Medulla oblongata (tissue), 1 donor: ENCODE results near the gene CCDC28A.

ENCODE experiments used
- DNase-seq: peaks from one replicate; pipeline ENCODE4 v3.0.0-alpha.2; 2015; ENCODE audit errors: extremely low spot score

The CCDC28A gene

DNA sequence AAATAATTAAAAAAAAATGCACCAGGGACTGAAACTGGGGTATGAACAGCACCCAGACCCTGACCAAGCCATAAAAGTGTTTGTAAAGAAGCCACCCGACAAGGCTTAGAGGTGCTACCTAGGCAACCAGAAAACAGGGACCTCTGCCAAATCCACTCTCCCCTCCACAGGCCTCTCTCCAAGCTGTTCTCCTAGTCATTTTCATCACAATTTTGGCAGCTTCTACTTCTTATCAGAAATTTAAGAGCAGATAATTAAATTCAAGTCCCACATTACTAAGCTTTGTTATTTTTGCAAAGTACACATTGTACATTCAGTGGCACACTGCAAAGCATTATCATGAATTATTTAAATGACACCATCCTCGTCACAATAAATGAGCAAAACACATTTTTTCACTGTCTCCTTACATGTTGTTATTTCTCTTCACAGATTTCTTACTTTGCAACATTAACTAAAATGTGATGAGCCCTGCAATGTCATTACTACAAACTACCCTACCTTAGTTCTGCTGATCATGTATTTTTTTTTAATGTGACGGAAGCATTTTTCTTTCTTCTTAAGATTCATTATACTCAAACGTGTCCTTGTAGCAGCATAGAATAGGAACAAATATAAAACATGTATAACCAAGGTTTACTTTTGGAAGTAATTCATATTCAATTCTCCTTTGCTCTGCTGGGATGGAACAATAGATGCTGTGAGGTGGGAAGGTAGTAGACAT lies 60.4 kb downstream of the CCDC28A start:
- peak; percentile 27 for DNase-seq

DNA sequence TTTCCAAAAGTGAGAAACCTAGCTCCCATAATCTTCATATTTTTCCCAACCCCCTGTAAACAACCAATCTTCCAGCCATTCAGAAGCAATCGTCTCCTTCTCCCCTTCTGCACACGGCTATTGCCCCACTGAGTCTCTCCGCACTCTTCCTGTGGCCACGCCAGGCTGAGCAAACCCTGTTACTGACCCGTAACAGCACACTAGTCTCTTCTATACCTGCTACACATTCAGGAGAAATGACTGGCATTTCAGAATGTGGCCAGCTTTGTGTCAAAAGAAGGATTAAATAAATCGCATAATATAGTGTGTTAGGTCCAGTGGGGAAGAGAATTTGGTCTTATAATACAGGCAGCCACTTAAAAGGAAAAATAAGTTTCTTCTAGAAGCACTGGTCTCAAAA lies 63.7 kb downstream of the CCDC28A start:
- no peak for DNase-seq
